Osteoblast (primary cell): ENCODE measurements around the gene LRMDA. TPM values are rescaled to one million over a fixed set of nuclear protein-coding genes. Genes with fewer than 3 reads are reported as not detected.

Experiments used
- DNase-seq: peaks from one replicate; pipeline ENCODE4 v3.0.0; 2011; ENCODE audit warnings: low spot score, mixed read lengths; ENCODE audit not compliant: insufficient read length; ENCODE audit errors: missing footprints
- H2AFZ ChIP-seq: 2 replicates; pipeline ENCODE4 v1.6.0; 2011; ENCODE audit warnings: mild to moderate bottlenecking, low read length
- H3K27ac ChIP-seq: 2 replicates; pipeline ENCODE4 v1.5.1; 2011; ENCODE audit warnings: mild to moderate bottlenecking, low read depth, low read length, moderate library complexity
- H3K27me3 ChIP-seq: 2 replicates; pipeline ENCODE4 v1.6.0; 2012; ENCODE audit warnings: mild to moderate bottlenecking, control low read depth, inconsistent platforms, low read length, moderate library complexity; ENCODE audit not compliant: insufficient read depth
- H3K36me3 ChIP-seq: 2 replicates; pipeline ENCODE4 v1.5.1; 2011; ENCODE audit warnings: mild to moderate bottlenecking, low read length, control low read depth, moderate library complexity; ENCODE audit not compliant: insufficient read depth
- H3K4me1 ChIP-seq: 2 replicates; pipeline ENCODE4 v1.5.1; 2011; ENCODE audit warnings: mild to moderate bottlenecking, low read length, control low read depth, moderate library complexity; ENCODE audit not compliant: insufficient read depth
- H3K4me2 ChIP-seq: 2 replicates; pipeline ENCODE4 v1.6.0; 2011; ENCODE audit warnings: mild to moderate bottlenecking, low read length; ENCODE audit not compliant: insufficient read depth
- H3K4me3 ChIP-seq: fragments of 200-600 bp; sonication (generic); 3 replicates; pipeline ENCODE4 v1.5.1; 2012; ENCODE audit warnings: mild to moderate bottlenecking, low read length, inconsistent platforms; ENCODE audit not compliant: insufficient read depth
- H3K79me2 ChIP-seq: 2 replicates; pipeline ENCODE4 v1.6.0; 2012; ENCODE audit warnings: mild to moderate bottlenecking, low read length, control low read depth, inconsistent platforms; ENCODE audit not compliant: insufficient read depth
- H3K9me3 ChIP-seq: 2 replicates; pipeline ENCODE4 v1.5.1; 2011; ENCODE audit warnings: low read depth, low read length, control low read depth
- H4K20me1 ChIP-seq: 2 replicates; pipeline ENCODE4 v1.6.0; 2012; ENCODE audit warnings: mild to moderate bottlenecking, low read length, control low read depth; ENCODE audit not compliant: insufficient read depth
- total RNA-seq: library from RNA; depleted of rRNA; stranded (reverse); fragments of >200 nt; gene quantifications from 2 replicates; pipeline ENCODE4 v1.2.3, GENCODE V29; 2012
- TF ChIP-seq, protein P1 (sequence below): IDR thresholded peaks from 2 replicates; pipeline ENCODE4 v1.5.1; 2011; ENCODE audit warnings: mild to moderate bottlenecking, low read depth, low read length, moderate library complexity; ENCODE audit errors: extremely low read depth

LRMDA gene
- total RNA-seq, 1 donor: 18.5 TPM

DNA sequence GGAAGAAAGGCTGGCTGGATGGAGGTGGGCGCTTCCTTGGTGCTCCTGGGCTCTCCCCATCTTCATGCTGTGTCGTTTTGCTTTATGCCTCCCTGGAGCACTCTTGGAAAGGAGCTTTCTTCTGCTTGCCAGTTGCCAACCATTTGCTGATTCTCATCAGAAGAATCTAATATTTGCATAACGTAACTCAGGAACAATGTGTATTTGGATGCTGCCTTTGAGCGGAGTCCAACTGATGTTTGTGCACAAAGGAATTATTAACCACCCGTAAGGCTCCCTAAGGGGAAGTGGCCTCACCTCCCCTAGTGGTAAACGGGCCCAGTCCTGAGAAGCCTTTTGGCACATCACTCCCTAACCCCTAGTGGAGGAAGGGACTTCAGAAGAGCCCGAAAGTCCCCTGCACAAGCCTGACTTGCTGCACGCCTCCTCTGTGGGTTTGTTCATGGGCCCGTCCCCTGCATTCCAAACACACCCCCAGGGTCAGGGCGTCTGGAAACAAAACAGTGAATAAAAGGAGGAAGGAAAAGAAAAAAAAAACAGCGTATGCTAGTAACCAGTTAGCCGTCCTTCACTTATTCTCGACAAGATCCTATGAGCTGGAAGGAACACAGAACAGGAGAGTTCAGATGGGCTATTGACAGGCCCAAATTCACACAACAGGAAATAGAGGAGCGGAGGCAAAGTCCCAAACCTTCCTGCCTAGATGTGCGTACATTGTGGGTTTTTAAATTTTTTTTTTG is 602.2 kb downstream of the LRMDA start:
- Histone ChIP-seq H3K9me3 (peaks cover 1% of the 10 kb centered on the region), H2AFZ (peak overlapping the region; percentile 14), H3K4me2 (peak overlapping the region; percentile 32), H3K79me2 (no peaks in the 10 kb centered on the region), H3K27me3 (no peaks in the 10 kb centered on the region), H3K36me3 (no peaks in the 10 kb centered on the region), H4K20me1 (no peaks in the 10 kb centered on the region), H3K27ac (no peak overlapping the region), H3K4me3 (no peak overlapping the region), H3K4me1 (peaks cover 9% of the 10 kb centered on the region)
- TF ChIP-seq, protein P1, sequence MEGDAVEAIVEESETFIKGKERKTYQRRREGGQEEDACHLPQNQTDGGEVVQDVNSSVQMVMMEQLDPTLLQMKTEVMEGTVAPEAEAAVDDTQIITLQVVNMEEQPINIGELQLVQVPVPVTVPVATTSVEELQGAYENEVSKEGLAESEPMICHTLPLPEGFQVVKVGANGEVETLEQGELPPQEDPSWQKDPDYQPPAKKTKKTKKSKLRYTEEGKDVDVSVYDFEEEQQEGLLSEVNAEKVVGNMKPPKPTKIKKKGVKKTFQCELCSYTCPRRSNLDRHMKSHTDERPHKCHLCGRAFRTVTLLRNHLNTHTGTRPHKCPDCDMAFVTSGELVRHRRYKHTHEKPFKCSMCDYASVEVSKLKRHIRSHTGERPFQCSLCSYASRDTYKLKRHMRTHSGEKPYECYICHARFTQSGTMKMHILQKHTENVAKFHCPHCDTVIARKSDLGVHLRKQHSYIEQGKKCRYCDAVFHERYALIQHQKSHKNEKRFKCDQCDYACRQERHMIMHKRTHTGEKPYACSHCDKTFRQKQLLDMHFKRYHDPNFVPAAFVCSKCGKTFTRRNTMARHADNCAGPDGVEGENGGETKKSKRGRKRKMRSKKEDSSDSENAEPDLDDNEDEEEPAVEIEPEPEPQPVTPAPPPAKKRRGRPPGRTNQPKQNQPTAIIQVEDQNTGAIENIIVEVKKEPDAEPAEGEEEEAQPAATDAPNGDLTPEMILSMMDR: no peak
- DNase-seq: no peak

DNA sequence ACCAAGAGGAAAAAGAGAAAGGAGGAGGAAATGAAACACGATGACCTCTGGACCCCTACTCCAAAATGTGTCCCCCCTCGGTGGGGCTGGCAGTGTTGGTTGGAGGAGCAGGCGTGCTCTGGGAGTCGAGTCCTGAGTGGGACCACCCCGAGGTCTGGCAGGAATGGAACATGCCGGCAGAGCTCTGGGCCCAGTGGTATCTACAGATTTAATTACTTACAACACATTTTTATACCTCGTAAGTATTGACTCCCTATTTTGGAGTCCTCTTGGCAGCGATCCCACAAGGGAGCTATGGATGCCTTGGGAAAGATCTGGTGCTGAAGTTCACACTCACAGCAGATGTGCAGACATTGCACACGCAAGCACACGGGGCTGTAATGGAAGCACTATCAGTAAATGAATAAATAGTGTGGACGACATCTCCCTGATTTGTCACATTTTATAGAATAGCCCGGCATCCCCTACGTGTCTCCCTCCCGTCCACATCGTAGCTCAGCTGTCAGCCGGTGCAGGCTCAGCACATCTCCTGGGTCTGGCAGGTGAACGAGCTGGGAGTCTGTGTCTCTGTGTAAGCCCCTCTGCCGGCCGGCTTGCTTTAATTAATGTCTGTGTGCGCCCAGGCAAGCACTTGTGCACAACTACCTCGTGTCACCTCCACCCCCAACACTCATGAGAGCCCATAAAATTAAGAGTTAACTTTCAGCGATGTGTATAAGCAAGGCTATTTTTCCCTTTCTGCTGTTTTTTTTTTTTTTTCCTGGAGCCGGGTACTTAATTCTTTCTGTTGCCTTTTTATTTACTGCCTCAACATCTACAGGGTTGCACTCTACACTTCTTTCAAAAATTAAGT is 603.2 kb downstream of the LRMDA start:
- no peak for DNase-seq
- H2AFZ ChIP-seq: no peak overlapping the region
- H3K27me3 ChIP-seq: no peaks in the 10 kb centered on the region
- no peak overlapping the region for H3K4me3 ChIP-seq
- no peak overlapping the region for H3K27ac ChIP-seq
- peaks cover 6% of the 10 kb centered on the region for H3K9me3 ChIP-seq
- no peaks in the 10 kb centered on the region for H3K79me2 ChIP-seq
- H3K36me3 ChIP-seq: no peaks in the 10 kb centered on the region
- no peak overlapping the region for H3K4me2 ChIP-seq
- peaks cover 9% of the 10 kb centered on the region for H3K4me1 ChIP-seq
- TF ChIP-seq, protein P1: no peak
- H4K20me1 ChIP-seq: no peaks in the 10 kb centered on the region

DNA sequence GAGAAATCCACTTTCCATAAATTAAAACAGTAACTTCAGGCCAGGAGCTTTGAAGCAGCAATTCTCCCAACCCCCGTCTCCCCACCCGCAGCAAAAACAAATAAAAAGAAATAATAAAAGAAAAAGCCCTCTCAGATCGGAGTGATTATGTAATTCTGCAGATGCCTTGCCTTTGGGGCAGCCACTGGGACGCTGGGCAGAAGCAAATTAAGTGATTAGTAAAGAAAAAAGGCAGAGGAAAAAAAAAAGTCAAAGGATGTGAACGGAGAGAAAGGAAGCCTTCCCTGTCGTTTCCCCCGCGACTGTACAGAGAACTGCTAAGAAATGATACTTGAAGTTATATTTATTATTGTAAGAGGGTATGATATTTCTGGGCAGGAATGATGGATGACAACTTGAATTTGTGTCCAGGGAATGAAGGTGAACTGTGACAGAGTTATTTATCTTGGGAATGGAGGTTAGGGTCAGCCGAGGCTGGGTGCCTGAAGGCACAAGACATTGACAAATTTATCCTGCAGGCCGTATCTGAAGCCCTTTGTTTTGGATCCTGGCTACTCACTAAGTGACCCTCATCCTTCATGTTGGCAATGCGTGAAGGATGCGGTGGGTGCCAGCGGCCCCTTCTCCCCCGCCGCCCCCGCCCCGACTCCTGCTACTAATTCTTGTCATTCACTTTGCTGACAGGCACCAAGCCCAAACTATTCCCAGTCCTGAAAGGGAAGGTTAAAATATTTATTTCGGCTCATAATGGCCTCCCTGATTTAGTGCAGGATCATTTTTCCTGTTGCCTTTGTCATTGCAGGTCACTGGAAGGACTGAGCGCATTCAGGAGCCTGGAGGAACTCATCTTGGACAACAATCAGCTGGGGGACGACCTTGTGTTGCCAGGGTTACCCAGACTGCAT is 604.0 kb downstream of the LRMDA start:
- peak overlapping the region; percentile 69 for H3K4me2 ChIP-seq
- DNase-seq: no peak

More for the DNA sequence above, 604.0 kb downstream of the LRMDA start:
- H3K4me1 ChIP-seq: peaks cover 9% of the 10 kb centered on the region
- peaks cover 6% of the 10 kb centered on the region for H3K9me3 ChIP-seq
- H2AFZ ChIP-seq: no peak overlapping the region
- no peaks in the 10 kb centered on the region for H3K79me2 ChIP-seq
- H4K20me1 ChIP-seq: no peaks in the 10 kb centered on the region
- no peaks in the 10 kb centered on the region for H3K27me3 ChIP-seq
- no peaks in the 10 kb centered on the region for H3K36me3 ChIP-seq
- H3K27ac ChIP-seq: no peak overlapping the region
- H3K4me3 ChIP-seq: no peak overlapping the region
- TF ChIP-seq, protein P1: no peak
